NCI-H2029 (cell line): Measurements from ENCODE around the gene CFAP73.
A peak's percentile ranks its signal among the peaks of the same experiment; 100 is the strongest.
"Not testable (repeated sequence)": the region's sequence is repeated elsewhere in the genome, so short reads cannot be mapped to it uniquely, and the experiment has no call there.

Experiments used
- DNase-seq: peaks from one replicate; lab custom pipeline; 2025; lab: John Stamatoyannopoulos, UW

Gene CFAP73

GRCh38 chr12:113119980-113120669 lies 29.4 kb upstream of the CFAP73 start:
- peak; percentile 18 for DNase-seq

- peak; percentile 76 for DNase-seq
Observed at GRCh38 chr12:113120670-113121370, 28.7 kb upstream of the CFAP73 start.

GRCh38 chr12:113127791-113128199 lies 21.7 kb upstream of the CFAP73 start:
- DNase-seq, result no peak

GRCh38 chr12:113128802-113129663 lies 20.5 kb upstream of the CFAP73 start:
- no peak for DNase-seq

GRCh38 chr12:113129664-113130456 lies 19.7 kb upstream of the CFAP73 start:
- no peak for DNase-seq

GRCh38 chr12:113130457-113131135 lies 18.9 kb upstream of the CFAP73 start:
- DNase-seq, result no peak

GRCh38 chr12:113131556-113131955 lies 18.0 kb upstream of the CFAP73 start:
- no peak for DNase-seq

GRCh38 chr12:113133036-113133435 lies 16.5 kb upstream of the CFAP73 start:
- DNase-seq, result no peak

- no peak for DNase-seq
Observed at GRCh38 chr12:113133666-113134065, 15.9 kb upstream of the CFAP73 start.

- no peak for DNase-seq
Observed at GRCh38 chr12:113134071-113134470, 15.5 kb upstream of the CFAP73 start.

- no peak for DNase-seq
Observed at GRCh38 chr12:113134521-113134951, 15.0 kb upstream of the CFAP73 start.

- DNase-seq, result peak; percentile 51
Observed at GRCh38 chr12:113135178-113136127, 14.1 kb upstream of the CFAP73 start, which contains the start of gene RASAL1. Gene RASAL1, minus strand, starts transcription at chr12:113135761. Its CDS starts 299 bp downstream, at chr12:113135462.

GRCh38 chr12:113136128-113136989 lies 13.2 kb upstream of the CFAP73 start:
- peak; percentile 48 for DNase-seq

- no peak for DNase-seq
Observed at GRCh38 chr12:113136990-113137511, 12.5 kb upstream of the CFAP73 start.

- DNase-seq, result no peak
Observed at GRCh38 chr12:113137861-113138783, 11.4 kb upstream of the CFAP73 start.

- no peak for DNase-seq
Observed at GRCh38 chr12:113138826-113139225, 10.7 kb upstream of the CFAP73 start.

- DNase-seq, result no peak
Observed at GRCh38 chr12:113140706-113141105, 8.8 kb upstream of the CFAP73 start.

GRCh38 chr12:113141716-113142115 lies 7.8 kb upstream of the CFAP73 start:
- DNase-seq, result not testable (repeated sequence)
